Skin of body (tissue), 2 donors: Measurements from ENCODE around the gene CHP1. TPM values are rescaled to one million over a fixed set of nuclear protein-coding genes. Genes with fewer than 3 reads are reported as not detected.
"Not testable (repeated sequence)": the region's sequence is repeated elsewhere in the genome, so short reads cannot be mapped to it uniquely, and the experiment has no call there.

Experiments
- DNase-seq: peaks from one replicate; lab custom pipeline; 2025; lab: John Stamatoyannopoulos, UW
- total RNA-seq: library from RNA; depleted of rRNA; stranded (reverse); fragments of >200 nt; gene quantifications from one replicate; pipeline ENCODE4 v1.2.3, GENCODE V29; 2014

Gene CHP1
- 49.4 TPM for total RNA-seq

DNA sequence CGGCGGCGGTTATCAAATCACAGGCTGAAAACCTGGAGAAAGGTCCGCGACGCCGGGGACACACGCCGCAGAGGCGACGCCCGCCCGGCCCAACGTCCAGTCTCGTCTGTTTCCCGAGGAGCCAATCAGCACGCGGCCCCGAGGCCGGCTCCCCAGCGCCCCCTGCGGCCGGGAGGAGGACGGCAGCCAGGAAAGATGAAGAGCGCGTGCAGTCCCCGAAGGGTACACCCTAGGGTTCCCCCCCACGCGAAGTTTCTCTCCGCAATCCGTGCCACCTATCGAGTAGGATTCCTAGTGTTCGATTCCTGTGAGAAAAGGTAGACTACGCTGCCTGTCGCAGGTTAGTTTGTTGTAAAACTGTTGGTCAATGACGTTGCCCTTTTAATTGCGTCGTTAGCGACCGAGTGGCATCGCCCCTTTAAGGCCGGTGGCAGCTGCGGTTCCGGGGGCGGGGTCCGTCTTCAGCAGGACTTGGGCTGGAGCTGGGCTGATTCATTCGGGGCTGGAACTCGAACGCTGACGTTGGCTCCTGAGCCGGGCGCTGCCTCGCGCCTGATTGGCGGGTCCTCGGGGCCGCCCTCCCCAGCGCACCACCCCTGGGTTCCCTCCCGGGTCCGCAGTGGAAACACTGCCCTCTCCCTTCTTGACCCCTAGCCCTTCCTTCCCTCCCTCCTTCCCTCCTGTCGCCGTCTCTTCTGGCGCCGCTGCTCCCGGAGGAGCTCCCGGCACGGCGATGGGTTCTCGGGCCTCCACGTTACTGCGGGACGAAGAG lies at the start of gene CHP1, which contains the start of gene EXD1:
TSS of gene CHP1 (plus strand) at position 619 of the 772 bp plus-strand sequence. CDS start at position 734, 115 bp downstream.
TSS of gene EXD1 (minus strand) at position 108 of the 772 bp plus-strand sequence. CDS start 4,182 bp downstream, outside the sequence.
- peak; percentile 98 for DNase-seq

- no peak for DNase-seq
Measured at GRCh38 chr15:41182266-41182665, 48.8 kb upstream of the CHP1 start.

GRCh38 chr15:41183581-41183980 lies 47.5 kb upstream of the CHP1 start:
- DNase-seq, result no peak

DNA sequence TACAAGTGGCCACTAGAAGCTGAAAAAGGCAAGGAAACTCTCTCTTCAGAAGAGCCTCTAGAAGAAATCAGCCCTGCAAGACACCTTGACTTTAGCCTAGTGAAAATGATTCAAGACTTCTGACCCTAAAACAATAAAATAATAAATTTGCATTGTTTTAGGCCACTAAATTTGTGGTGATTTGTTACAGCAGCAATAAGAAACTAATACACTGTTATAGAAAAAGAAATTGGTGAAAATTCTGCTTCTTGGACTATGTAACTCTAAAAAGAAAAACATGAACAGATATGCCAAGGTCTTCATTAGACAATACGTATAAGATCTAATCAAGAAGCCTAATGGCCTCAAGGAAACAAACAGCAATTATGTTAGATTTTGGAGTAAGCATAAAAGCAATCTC lies 36.6 kb upstream of the CHP1 start:
- no peak for DNase-seq

DNA sequence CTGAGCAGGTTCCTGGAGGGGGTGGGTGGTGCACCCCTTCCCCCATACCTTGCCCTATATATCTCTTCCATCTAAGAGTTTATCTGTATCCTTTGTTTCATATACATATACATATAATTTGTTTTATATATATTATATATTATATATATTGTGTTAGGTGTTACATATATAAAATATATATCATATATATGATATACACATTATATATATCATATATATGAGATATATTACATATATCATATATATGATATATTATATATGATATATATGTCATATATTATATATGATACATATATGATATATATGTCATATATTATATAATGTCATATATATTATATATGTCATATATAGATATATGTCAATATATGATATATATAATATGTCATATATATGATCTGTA lies 31.6 kb upstream of the CHP1 start:
- no peak for DNase-seq

GRCh38 chr15:41203395-41203794 lies 27.7 kb upstream of the CHP1 start:
- no peak for DNase-seq

DNA sequence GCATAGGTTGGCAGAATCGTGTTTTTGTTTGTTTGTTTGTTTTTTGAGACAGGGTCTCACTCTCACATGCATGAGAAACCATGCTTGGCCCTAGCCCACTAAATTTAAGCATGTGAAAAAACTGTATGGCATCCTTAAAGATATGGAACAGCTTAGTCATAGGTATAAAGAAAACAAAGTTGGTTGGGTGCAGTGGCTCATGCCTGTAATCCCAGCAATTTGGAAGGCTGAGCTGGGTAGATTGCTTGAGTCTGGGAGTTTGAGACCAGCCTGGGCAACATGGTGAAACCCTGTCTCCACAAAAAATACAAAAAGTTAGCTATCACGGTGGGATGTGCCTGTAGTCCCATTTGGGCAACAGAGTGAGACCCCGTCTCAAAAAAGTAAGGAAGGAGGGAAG lies 25.8 kb upstream of the CHP1 start:
- no peak for DNase-seq

DNA sequence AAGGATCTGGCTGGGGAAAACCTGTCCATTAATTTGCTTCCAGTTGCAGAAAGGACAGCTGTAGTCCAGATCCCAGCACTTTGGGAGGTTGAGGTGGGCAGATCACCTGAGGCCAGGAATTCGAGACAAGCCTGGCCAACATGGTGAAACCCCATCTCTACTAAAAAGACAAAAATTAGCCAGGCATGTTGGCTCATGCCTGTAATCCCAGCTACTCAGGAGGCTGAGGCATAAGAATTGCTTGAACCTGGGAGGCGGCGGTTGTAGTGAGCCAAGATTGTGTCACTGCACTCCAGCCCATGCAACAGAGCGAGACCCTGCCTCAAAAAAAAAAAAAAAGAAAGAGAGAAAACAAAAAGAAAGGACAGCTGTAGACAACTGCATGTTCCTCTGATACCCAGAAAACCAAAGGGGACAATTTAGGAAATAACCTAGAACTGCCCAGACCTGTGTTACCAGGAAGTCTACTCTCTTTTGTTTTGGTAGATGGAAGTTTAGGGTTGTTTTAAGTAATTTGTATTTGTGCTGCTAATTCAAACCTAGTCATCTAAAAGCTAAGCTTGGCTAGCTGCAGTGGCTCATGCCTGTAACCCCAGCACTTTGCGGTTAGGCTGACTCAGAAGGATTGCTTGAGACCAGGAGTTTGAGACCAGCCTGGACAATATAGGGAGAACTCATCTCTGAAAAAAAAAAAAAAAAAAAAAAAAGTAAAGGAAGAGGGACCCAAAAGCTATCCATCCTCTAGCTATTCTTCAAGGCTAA lies 23.2 kb upstream of the CHP1 start:
- DNase-seq, result no peak

- no peak for DNase-seq
Measured at GRCh38 chr15:41215708-41216107, 15.4 kb upstream of the CHP1 start.

DNA sequence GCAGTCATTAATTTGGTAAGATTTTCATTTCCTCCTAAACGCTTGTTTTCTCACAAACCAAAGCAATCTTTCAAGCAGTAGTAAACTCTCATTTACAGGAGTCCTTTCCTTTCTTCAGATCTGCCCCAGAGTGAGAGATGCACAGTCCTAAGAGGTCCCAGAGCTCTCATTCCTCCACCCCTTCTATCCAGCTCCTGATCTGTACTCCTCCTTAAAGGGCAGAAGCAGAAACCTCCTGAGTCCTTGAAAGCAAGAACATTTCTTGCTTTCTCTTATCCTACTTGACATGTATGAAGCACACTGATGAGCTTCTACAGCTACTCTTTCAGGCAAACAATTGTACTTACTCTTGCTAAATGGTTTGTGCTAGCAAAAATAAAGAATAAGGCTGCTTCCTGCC lies 12.2 kb upstream of the CHP1 start:
- DNase-seq, result no peak

DNA sequence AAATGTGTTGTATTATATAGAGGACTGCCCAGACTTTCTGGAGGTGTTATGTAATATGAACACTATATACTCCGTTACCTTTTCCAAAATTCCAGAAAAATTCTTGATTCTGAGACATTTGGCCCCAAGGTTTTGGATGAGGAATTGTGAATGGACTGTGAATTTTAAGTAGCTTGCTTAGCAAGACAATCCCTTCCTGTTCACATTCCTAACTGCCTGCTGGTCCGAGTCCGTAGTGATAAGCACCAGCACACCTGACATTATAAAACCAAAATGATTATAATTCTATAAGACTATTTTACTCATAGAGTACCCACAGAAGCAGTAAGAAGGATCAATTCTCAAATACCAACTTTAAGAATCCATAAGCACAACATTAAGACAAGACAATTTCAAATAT lies 11.7 kb upstream of the CHP1 start:
- no peak for DNase-seq

GRCh38 chr15:41230345-41230649 lies 771 bp upstream of the CHP1 start:
- no peak for DNase-seq

- peak; percentile 10 for DNase-seq
Measured at GRCh38 chr15:41231422-41232226, 556 bp downstream of the CHP1 start.

DNA sequence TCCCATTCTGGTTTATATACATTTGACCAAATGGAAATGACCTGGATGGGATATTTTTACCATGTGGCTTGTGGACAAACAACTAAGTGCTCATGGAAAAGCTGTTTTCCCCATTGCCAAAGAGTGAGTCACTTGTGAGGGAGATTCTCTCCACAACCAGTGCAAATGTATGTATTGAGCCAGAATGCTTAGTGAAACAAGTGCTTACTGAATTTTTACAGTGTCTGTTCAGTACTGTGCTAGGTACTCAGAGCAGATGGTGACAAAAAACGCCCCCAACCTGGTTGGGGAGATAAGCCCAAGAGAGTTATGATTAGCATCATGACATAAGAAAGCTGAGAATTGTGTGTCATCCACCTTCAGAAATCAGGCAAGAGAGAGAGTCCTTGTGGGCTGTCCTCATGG lies 2.3 kb downstream of the CHP1 start:
- no peak for DNase-seq

- not testable (repeated sequence) for DNase-seq
Measured at GRCh38 chr15:41235228-41235627, 4.2 kb downstream of the CHP1 start.

DNA sequence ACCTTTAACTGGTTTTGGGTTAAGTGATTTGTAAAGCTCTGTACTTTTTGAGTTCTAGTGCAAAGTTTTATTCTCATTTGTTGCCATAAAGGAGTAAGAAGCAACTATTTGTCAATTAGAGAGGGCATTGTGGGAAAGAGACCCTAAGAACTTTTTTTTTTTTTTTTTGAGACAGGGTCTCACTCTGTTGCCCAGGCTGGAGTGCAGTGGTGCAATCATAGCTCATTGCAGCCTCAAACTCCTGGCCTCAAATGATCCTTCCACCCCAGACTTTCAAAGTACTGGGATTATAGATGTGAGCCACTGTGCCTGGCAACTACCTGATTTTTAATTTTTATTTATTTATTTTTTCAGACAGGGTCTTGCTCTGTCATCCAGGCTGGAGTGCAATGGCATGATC lies 4.9 kb downstream of the CHP1 start:
- DNase-seq, result no peak

GRCh38 chr15:41238100-41238499 lies 7.0 kb downstream of the CHP1 start:
- DNase-seq, result no peak

- peak; percentile 22 for DNase-seq
Measured at GRCh38 chr15:41241221-41241964, 10.3 kb downstream of the CHP1 start.

DNA sequence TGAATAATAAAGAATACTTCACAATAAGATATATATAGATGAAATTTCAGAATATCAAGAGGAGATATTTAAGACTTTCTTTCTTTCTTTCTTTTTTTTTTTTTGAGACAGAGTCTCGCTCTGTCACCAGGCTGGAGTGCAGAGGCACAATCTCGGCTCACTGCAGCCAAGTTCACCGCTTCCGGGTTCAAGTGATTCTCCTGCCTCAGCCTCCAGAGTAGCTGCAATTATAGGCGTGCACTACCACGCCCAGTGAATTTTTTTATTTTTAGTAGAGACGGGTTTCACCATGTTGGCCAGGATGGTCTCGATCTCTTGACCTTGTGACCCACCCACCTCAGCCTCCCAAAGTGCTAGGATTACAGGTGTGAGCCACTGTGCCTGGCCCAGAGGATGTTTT lies 19.7 kb downstream of the CHP1 start:
- not testable (repeated sequence) for DNase-seq

- DNase-seq, result no peak
Measured at GRCh38 chr15:41251411-41251810, 20.3 kb downstream of the CHP1 start.

GRCh38 chr15:41254560-41254959 lies 23.5 kb downstream of the CHP1 start:
- no peak for DNase-seq
